ENCODE measurements around the gene CLEC2A.

The CLEC2A gene

GRCh38 chr12:9910716-9911421, 21.3 kb downstream of the CLEC2A start:
- no peaks in the 10 kb centered on the region for H3K4me1 ChIP-seq (ENCODE audit: insufficient read depth, low read length, severe bottlenecking)
- no peaks in the 10 kb centered on the region for H3K9me2 ChIP-seq (ENCODE audit: low read depth, low read length)
- H4K20me1 ChIP-seq (ENCODE audit: insufficient read depth, low read length): no peaks in the 10 kb centered on the region
- no peaks in the 10 kb centered on the region for H3F3A ChIP-seq (ENCODE audit: insufficient read depth, low read length)
- H3K79me2 ChIP-seq (ENCODE audit: insufficient read depth, low read length): no peaks in the 10 kb centered on the region
- H3K4me3 ChIP-seq (ENCODE audit: low read depth, low read length, poor library complexity, severe bottlenecking): no peak overlapping the region
- H3K27ac ChIP-seq (ENCODE audit: low read depth, low read length, poor library complexity, severe bottlenecking): no peak overlapping the region
- TF ChIP-seq CTCF (IDR thresholded peaks at IDR 0.05; ENCODE audit: low read length): no peak
- no peak for TF ChIP-seq EZH2 (IDR thresholded peaks at IDR 0.05; ENCODE audit: borderline replicate concordance, low read length)
- H3K36me3 ChIP-seq (ENCODE audit: insufficient read depth, low read length): no peaks in the 10 kb centered on the region
- no peak overlapping the region for H3K9ac ChIP-seq (ENCODE audit: low read length)
- H3K4me2 ChIP-seq (ENCODE audit: low read length): no peak overlapping the region
- H3K9me3 ChIP-seq (ENCODE audit: low read length): peaks cover 4% of the 10 kb centered on the region; the same call in 1 of the 2 replicates
- no peaks in the 10 kb centered on the region for H3K27me3 ChIP-seq (ENCODE audit: insufficient read depth, low read length)
- no peak overlapping the region for H2AFZ ChIP-seq (ENCODE audit: low read length)

- peaks cover 4% of the 10 kb centered on the region; the same call in 1 of the 2 replicates for H3K9me3 ChIP-seq (ENCODE audit: low read length)
- H3K4me1 ChIP-seq (ENCODE audit: insufficient read depth, low read length, severe bottlenecking): no peaks in the 10 kb centered on the region
- no peak overlapping the region for H3K27ac ChIP-seq (ENCODE audit: low read depth, low read length, poor library complexity, severe bottlenecking)
- TF ChIP-seq CTCF (IDR thresholded peaks at IDR 0.05; ENCODE audit: low read length) (no peak), EZH2 (IDR thresholded peaks at IDR 0.05; ENCODE audit: borderline replicate concordance, low read length) (no peak)
- H3K4me2 ChIP-seq (ENCODE audit: low read length): no peak overlapping the region
- no peaks in the 10 kb centered on the region for H4K20me1 ChIP-seq (ENCODE audit: insufficient read depth, low read length)
- no peak overlapping the region for H2AFZ ChIP-seq (ENCODE audit: low read length)
- H3K9me2 ChIP-seq (ENCODE audit: low read depth, low read length): no peaks in the 10 kb centered on the region
- no peaks in the 10 kb centered on the region for H3F3A ChIP-seq (ENCODE audit: insufficient read depth, low read length)
- no peak overlapping the region for H3K9ac ChIP-seq (ENCODE audit: low read length)
- H3K36me3 ChIP-seq (ENCODE audit: insufficient read depth, low read length): no peaks in the 10 kb centered on the region
- H3K27me3 ChIP-seq (ENCODE audit: insufficient read depth, low read length): no peaks in the 10 kb centered on the region
- H3K4me3 ChIP-seq (ENCODE audit: low read depth, low read length, poor library complexity, severe bottlenecking): no peak overlapping the region
- H3K79me2 ChIP-seq (ENCODE audit: insufficient read depth, low read length): no peaks in the 10 kb centered on the region
Measured at GRCh38 chr12:9909724-9910123, 22.4 kb downstream of the CLEC2A start.

- no peak overlapping the region for H3K27ac ChIP-seq (ENCODE audit: low read depth, low read length, poor library complexity, severe bottlenecking)
- H2AFZ ChIP-seq (ENCODE audit: low read length): no peak overlapping the region
- no peak for TF ChIP-seq EZH2 (IDR thresholded peaks at IDR 0.05; ENCODE audit: borderline replicate concordance, low read length)
- no peak for TF ChIP-seq CTCF (IDR thresholded peaks at IDR 0.05; ENCODE audit: low read length)
- H3K79me2 ChIP-seq (ENCODE audit: insufficient read depth, low read length): no peaks in the 10 kb centered on the region
- H3K27me3 ChIP-seq (ENCODE audit: insufficient read depth, low read length): no peaks in the 10 kb centered on the region
- H3K4me1 ChIP-seq (ENCODE audit: insufficient read depth, low read length, severe bottlenecking): no peaks in the 10 kb centered on the region
- no peak overlapping the region for H3K4me3 ChIP-seq (ENCODE audit: low read depth, low read length, poor library complexity, severe bottlenecking)
- H3K9ac ChIP-seq (ENCODE audit: low read length): no peak overlapping the region
- peaks cover 4% of the 10 kb centered on the region; the same call in 1 of the 2 replicates for H3K9me3 ChIP-seq (ENCODE audit: low read length)
- H3F3A ChIP-seq (ENCODE audit: insufficient read depth, low read length): no peaks in the 10 kb centered on the region
- no peaks in the 10 kb centered on the region for H3K9me2 ChIP-seq (ENCODE audit: low read depth, low read length)
- H3K36me3 ChIP-seq (ENCODE audit: insufficient read depth, low read length): no peaks in the 10 kb centered on the region
- no peaks in the 10 kb centered on the region for H4K20me1 ChIP-seq (ENCODE audit: insufficient read depth, low read length)
- H3K4me2 ChIP-seq (ENCODE audit: low read length): no peak overlapping the region
Measured at GRCh38 chr12:9908350-9908749, 23.8 kb downstream of the CLEC2A start.
